SK-N-MC (cell line): Measurements from ENCODE around the gene POTEJ.
"Not testable (repeated sequence)": the region's sequence is repeated elsewhere in the genome, so short reads cannot be mapped to it uniquely, and the experiment has no call there.

Experiments
- EZH2 ChIP-seq: fragments of 200-600 bp; sonication (generic); IDR thresholded peaks from one replicate; pipeline ENCODE4 v1.6.1; 2017; ENCODE audit warnings: antibody characterized with exemption
- FOXP2 ChIP-seq: optimal IDR thresholded peaks from 2 replicates; pipeline ENCODE3; 2011; ENCODE audit warnings: mild to moderate bottlenecking, moderate library complexity; ENCODE audit not compliant: insufficient read depth; ENCODE audit errors: extremely low read length, control extremely low read depth
- POLR2AphosphoS5 ChIP-seq: IDR thresholded peaks from 2 replicates; pipeline ENCODE4 v1.6.1; 2012; ENCODE audit warnings: mild to moderate bottlenecking, low read depth, low read length, borderline replicate concordance

DNA sequence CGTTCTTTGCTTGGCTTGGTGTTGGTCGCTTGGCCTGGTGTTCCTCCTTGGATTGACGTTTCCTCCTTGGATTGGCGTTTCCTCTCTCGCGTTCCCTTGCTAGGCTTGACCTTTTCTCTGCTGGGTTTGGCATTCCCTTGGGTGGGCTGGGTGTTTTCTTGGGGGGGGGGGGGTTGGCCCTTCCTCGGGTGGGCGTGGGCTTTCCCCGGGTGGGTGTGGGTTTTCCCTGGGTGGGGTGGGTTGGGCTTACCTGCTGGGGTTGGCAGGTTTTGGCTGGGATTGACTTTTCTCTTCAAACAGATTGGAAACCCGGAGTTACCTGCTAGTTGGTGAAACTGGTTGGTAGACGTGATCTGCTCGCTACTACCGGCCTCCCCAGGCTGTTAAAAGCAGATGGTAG lies at the start of gene POTEJ:
- not testable (repeated sequence) for TF ChIP-seq POLR2AphosphoS5, EZH2, FOXP2
